B cell (primary cell): ENCODE results near the gene TMED7. TPM values are rescaled to one million over a fixed set of nuclear protein-coding genes. Genes with fewer than 3 reads are reported as not detected.

ENCODE experiments used
- ATAC-seq: fragments of 200-7000 bp; cut with Tn5 transposase; one replicate; pipeline ENCODE4 v1.10.0; 2021; ENCODE audit warnings: low read depth, mild to moderate bottlenecking, moderate number of reproducible peaks, moderate library complexity
- CTCF ChIA-PET: fragments of 350-600 bp; sonication (Branson Sonifier 250); formaldehyde crosslinking; loops from one replicate; lab custom pipeline; 2021; ENCODE audit warnings: antibody characterized with exemption, inconsistent platforms; lab: Charles Lee
- POLR2A ChIA-PET: fragments of 350-600 bp; sonication (Branson Sonifier 250); formaldehyde crosslinking; loops from one replicate; lab custom pipeline; 2021; ENCODE audit warnings: antibody characterized with exemption; lab: Charles Lee
- DNase-seq: peaks from one replicate; pipeline ENCODE4 v3.0.0; 2013
- H2AFZ ChIP-seq: 2 replicates; pipeline ENCODE4 v1.6.1; 2012; ENCODE audit warnings: mild to moderate bottlenecking, low read depth, low read length; ENCODE audit not compliant: insufficient read depth, poor library complexity, severe bottlenecking
- H3K27ac ChIP-seq, 2 donors: 1 replicate in 1 of 2; 2 replicates in 1 of 2; pipeline ENCODE4 v1.5.1; 2012 to 2013; ENCODE audit warnings: low read length in 2 of 2, mild to moderate bottlenecking in 2 of 2, moderate library complexity in 1 of 2
- H3K27me3 ChIP-seq, 4 experiments: fragments of 200-600 bp in 1 of 4; sonication (generic) in 1 of 4; replicated peaks in 1 of 4; 1 replicate in 2 of 4; 2 replicates in 2 of 4; pipeline versions ENCODE4 v1.6.1 to v1.7.0; 2013 to 2016; ENCODE audit warnings: low read length in 3 of 4, mild to moderate bottlenecking in 2 of 4, mixed read lengths in 1 of 4, moderate library complexity in 1 of 4; ENCODE audit not compliant: insufficient read depth in 4 of 4, control insufficient read depth in 3 of 4; ENCODE audit errors: control extremely low read depth in 1 of 4
- H3K36me3 ChIP-seq, 2 experiments: replicated peaks in 1 of 2; 1 replicate in 1 of 2; 2 replicates in 1 of 2; pipeline versions ENCODE4 v1.6.1 to v1.7.1; 2013; ENCODE audit warnings: low read length in 1 of 2; ENCODE audit not compliant: insufficient read depth in 2 of 2, control insufficient read depth in 1 of 2; ENCODE audit errors: control extremely low read depth in 1 of 2, extremely low read depth in 1 of 2
- H3K4me1 ChIP-seq, 2 donors: fragments of 200-600 bp in 1 of 2; sonication (generic) in 1 of 2; 1 replicate in 1 of 2; 2 replicates in 1 of 2; pipeline versions ENCODE4 v1.5.1 to v1.6.1; 2013 to 2017; ENCODE audit warnings: low read length in 2 of 2; ENCODE audit not compliant: control insufficient read depth in 2 of 2, insufficient read depth in 2 of 2
- H3K4me2 ChIP-seq: replicated peaks from 2 replicates; pipeline ENCODE3; 2012; ENCODE audit warnings: mild to moderate bottlenecking, low read depth, low read length; ENCODE audit not compliant: poor library complexity, severe bottlenecking
- H3K4me3 ChIP-seq, 5 experiments: fragments of 200-600 bp in 1 of 5; sonication (generic) in 1 of 5; 1 replicate in 3 of 5; 2 replicates in 2 of 5; pipeline versions ENCODE4 v1.5.1 to v1.7.0; 2011 to 2016; ENCODE audit warnings: low read length in 4 of 5, mild to moderate bottlenecking in 4 of 5, low read depth in 2 of 5, control low read depth in 1 of 5, moderate library complexity in 1 of 5; ENCODE audit not compliant: insufficient read depth in 1 of 5; ENCODE audit errors: control extremely low read depth in 1 of 5, extremely low read depth in 1 of 5
- H3K79me2 ChIP-seq: fragments of 200-600 bp; sonication (generic); one replicate; pipeline ENCODE4 v1.6.0; 2016; ENCODE audit warnings: low read length; ENCODE audit not compliant: control insufficient read depth, insufficient read depth
- H3K9ac ChIP-seq: fragments of 200-600 bp; sonication (generic); 2 replicates; pipeline ENCODE4 v1.6.1; 2017; ENCODE audit warnings: mild to moderate bottlenecking, low read length, moderate library complexity
- H3K9me3 ChIP-seq, 3 donors: one replicate each; pipeline versions ENCODE4 v1.6.1 to v1.7.1; 2013; ENCODE audit warnings: low read length in 2 of 3; ENCODE audit not compliant: control insufficient read depth in 2 of 3, insufficient read depth in 1 of 3; ENCODE audit errors: control extremely low read depth in 1 of 3
- H4K20me1 ChIP-seq: 2 replicates; pipeline ENCODE4 v1.6.0; 2012; ENCODE audit warnings: mild to moderate bottlenecking, low read length; ENCODE audit not compliant: insufficient read depth, control insufficient read depth, poor library complexity, severe bottlenecking
- H3K27ac Mint-ChIP-seq: one replicate; pipeline ENCODE4 v1.8.0; 2021; ENCODE audit warnings: mixed read lengths
- H3K27me3 Mint-ChIP-seq: one replicate; pipeline ENCODE4 v1.8.0; 2021; ENCODE audit warnings: mixed read lengths
- H3K4me1 Mint-ChIP-seq: one replicate; pipeline ENCODE4 v1.8.0; 2021; ENCODE audit warnings: mixed read lengths
- H3K4me3 Mint-ChIP-seq: one replicate; pipeline ENCODE4 v1.8.0; 2021; ENCODE audit warnings: mixed read lengths
- H3K9me3 Mint-ChIP-seq: one replicate; pipeline ENCODE4 v1.8.0; 2022; ENCODE audit warnings: mixed read lengths; ENCODE audit not compliant: insufficient read depth
- EZH2 ChIP-seq: IDR thresholded peaks from 2 replicates; pipeline ENCODE4 v1.6.1; 2012; ENCODE audit warnings: borderline replicate concordance, low read depth, mild to moderate bottlenecking, moderate library complexity, low read length; ENCODE audit not compliant: insufficient read depth, poor library complexity, severe bottlenecking
- WGBS: methylation state at CpG from one replicate; pipeline ENCODE4 v1.1.5; 2013; ENCODE audit warnings: missing lambda C conversion rate; ENCODE audit not compliant: insufficient coverage; 5-methylcytosine and 5-hydroxymethylcytosine counted together
- intact Hi-C: fragments of 100-400 bp; cut with micrococcal nuclease; formaldehyde crosslinking; loops from one replicate; pipeline ENCODE4 v1.10.0; 2022
- polyA plus RNA-seq: library from polyadenylated mRNA; depleted of rRNA; stranded (reverse); fragments of >200 nt; gene quantifications from 2 replicates; pipeline ENCODE4 v1.2.3, GENCODE V29; 2012
- total RNA-seq, 2 donors: library from RNA; stranded (reverse); fragments of 120-200 nt in 1 of 2; gene quantifications; 1 replicate in 1 of 2; 2 replicates in 1 of 2; pipeline versions ENCODE4 v1.2.3 to v1.2.4, GENCODE V29; 2013 to 2022
- TF ChIP-seq, protein P1 (sequence below): fragments of 200-600 bp; IDR thresholded peaks from one replicate; pipeline ENCODE4 v1.8.0; 2022; ENCODE audit warnings: antibody characterized with exemption, mild to moderate bottlenecking

TMED7 gene
- total and polyA plus RNA-seq, 2 donors (not counting 1 experiment from before 2014, with no cell fraction given): 17.3 to 40.4 TPM

DNA sequence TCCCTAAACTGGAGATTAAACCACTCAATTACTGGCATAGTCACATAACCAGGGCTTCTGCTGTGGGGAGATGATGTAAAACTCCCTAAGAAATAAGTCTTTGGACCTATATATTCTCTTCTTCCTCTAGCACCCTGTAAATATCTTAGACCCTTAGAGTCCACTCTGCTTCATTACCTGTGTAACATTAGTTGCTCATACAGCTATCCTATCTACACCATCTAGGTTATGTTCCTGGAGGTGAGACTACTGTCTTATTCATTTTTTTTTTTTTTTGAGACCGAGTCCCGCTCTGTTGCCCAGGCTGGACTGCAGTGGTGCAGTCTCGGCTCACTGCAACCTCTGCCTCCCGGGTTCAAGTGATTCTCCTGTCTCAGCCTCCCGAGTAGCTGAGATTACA, 14.0 kb downstream of the TMED7 start:
- Mint-ChIP-seq H3K27ac (no peak overlapping the region), H3K4me3 (no peak overlapping the region), H3K27me3 (no peaks in the 10 kb centered on the region), H3K4me1 (no peaks in the 10 kb centered on the region), H3K9me3 (no peaks in the 10 kb centered on the region)
- 100% methylated on average over 4 of the region's 5 CpGs for WGBS
- Histone ChIP-seq H4K20me1 (no peaks in the 10 kb centered on the region), H2AFZ (no peak overlapping the region), H3K4me1 (no peaks in the 10 kb centered on the region), H3K4me2 (no peak overlapping the region), H3K79me2 (no peaks in the 10 kb centered on the region), H3K9ac (no peak overlapping the region), H3K4me3 (no peak overlapping the region), H3K36me3 (peaks cover 5 to 26% of the 10 kb centered on the region in 2 experiments), H3K27me3 (no peaks in the 10 kb centered on the region), H3K9me3 (no peaks in the 10 kb centered on the region), H3K27ac (no peak overlapping the region)
- ATAC-seq (no peak), DNase-seq (no peak)
- TF ChIP-seq EZH2: no peak
- TF ChIP-seq, protein P1, sequence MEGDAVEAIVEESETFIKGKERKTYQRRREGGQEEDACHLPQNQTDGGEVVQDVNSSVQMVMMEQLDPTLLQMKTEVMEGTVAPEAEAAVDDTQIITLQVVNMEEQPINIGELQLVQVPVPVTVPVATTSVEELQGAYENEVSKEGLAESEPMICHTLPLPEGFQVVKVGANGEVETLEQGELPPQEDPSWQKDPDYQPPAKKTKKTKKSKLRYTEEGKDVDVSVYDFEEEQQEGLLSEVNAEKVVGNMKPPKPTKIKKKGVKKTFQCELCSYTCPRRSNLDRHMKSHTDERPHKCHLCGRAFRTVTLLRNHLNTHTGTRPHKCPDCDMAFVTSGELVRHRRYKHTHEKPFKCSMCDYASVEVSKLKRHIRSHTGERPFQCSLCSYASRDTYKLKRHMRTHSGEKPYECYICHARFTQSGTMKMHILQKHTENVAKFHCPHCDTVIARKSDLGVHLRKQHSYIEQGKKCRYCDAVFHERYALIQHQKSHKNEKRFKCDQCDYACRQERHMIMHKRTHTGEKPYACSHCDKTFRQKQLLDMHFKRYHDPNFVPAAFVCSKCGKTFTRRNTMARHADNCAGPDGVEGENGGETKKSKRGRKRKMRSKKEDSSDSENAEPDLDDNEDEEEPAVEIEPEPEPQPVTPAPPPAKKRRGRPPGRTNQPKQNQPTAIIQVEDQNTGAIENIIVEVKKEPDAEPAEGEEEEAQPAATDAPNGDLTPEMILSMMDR: no peak
- ChIA-PET POLR2A (no interaction called here), CTCF (no interaction called here)
- intact Hi-C loops: no loop called here

DNA sequence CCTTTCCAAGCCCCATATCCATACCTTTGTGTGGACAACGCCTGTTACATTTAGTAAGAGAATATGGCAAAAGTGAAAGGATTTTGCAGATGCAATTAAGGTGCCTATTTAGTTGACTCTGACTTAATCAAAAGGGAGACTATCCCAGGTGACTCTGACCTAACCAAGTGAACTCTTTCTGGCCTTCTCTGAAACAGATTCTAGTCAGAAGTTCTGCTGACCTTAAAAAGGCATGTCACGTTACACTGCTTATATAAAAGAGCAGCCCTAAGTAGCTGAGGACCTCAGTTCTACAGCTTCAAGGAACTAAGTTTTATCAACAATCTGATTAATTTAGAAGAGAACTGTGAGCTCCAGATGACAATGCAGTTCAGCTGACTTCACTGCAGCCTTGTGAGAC, 17.9 kb downstream of the TMED7 start:
- POLR2A ChIA-PET: no interaction called here
- intact Hi-C loops: no loop called here
- Mint-ChIP-seq H3K27me3 (no peaks in the 10 kb centered on the region), H3K9me3 (no peaks in the 10 kb centered on the region), H3K27ac (no peak overlapping the region), H3K4me1 (peaks cover 16% of the 10 kb centered on the region), H3K4me3 (no peak overlapping the region)
- DNase-seq (no peak), ATAC-seq (no peak)
- no peak for TF ChIP-seq EZH2
- TF ChIP-seq, protein P1: no peak
- H3K4me2 ChIP-seq: no peak overlapping the region
- H2AFZ ChIP-seq: no peak overlapping the region
- CTCF ChIA-PET: interaction anchor here (1.1 to 1.4 kb wide), 3 partner anchors 8 to 17 kb away, joined by 3 to 6 read pairs (median 6); no protein-coding TSS in a partner anchor
- H3K27ac ChIP-seq: peak overlapping the region in 1 of 2 donors; percentile 17
- WGBS: 100% methylated on average over 1 of the region's 2 CpGs
- H3K27me3 ChIP-seq: no peaks in the 10 kb centered on the region
- H3K4me1 ChIP-seq: peaks cover 9 to 11% of the 10 kb centered on the region in 2 donors
- no peaks in the 10 kb centered on the region for H3K79me2 ChIP-seq
- H3K9ac ChIP-seq: no peak overlapping the region
- H3K36me3 ChIP-seq: no peaks in the 10 kb centered on the region
- H3K4me3 ChIP-seq: no peak overlapping the region
- no peaks in the 10 kb centered on the region for H3K9me3 ChIP-seq
- H4K20me1 ChIP-seq: no peaks in the 10 kb centered on the region
